Effector memory CD4-positive, alpha-beta T cell (primary cell): ENCODE results near the gene MCF2L.

ENCODE experiments used
- DNase-seq, 3 donors: peaks; one replicate each; pipeline ENCODE4 v3.0.0-alpha.2; 2020
- H3K27ac ChIP-seq: 2 replicates; pipeline ENCODE4 v1.7.0; 2013; ENCODE audit warnings: mild to moderate bottlenecking, low read length, moderate library complexity; ENCODE audit not compliant: insufficient read depth, poor library complexity, severe bottlenecking
- H3K27me3 ChIP-seq: replicated peaks from 2 replicates; pipeline ENCODE4 v1.7.0; 2013; ENCODE audit warnings: mild to moderate bottlenecking, low read length; ENCODE audit not compliant: insufficient read depth, control insufficient read depth, poor library complexity, severe bottlenecking
- H3K36me3 ChIP-seq: 2 replicates; pipeline ENCODE4 v1.7.0; 2013; ENCODE audit warnings: mild to moderate bottlenecking, low read length, moderate library complexity; ENCODE audit not compliant: control insufficient read depth, insufficient read depth
- H3K4me1 ChIP-seq: 2 replicates; pipeline ENCODE4 v1.7.0; 2013; ENCODE audit warnings: low read length, mild to moderate bottlenecking; ENCODE audit not compliant: control insufficient read depth, insufficient read depth, poor library complexity, severe bottlenecking
- H3K4me3 ChIP-seq: 2 replicates; pipeline ENCODE4 v1.7.0; 2013; ENCODE audit warnings: low read length, low read depth, mild to moderate bottlenecking; ENCODE audit not compliant: insufficient read depth, poor library complexity, severe bottlenecking
- H3K9me3 ChIP-seq: 2 replicates; pipeline ENCODE4 v1.7.0; 2013; ENCODE audit warnings: mild to moderate bottlenecking, low read length, moderate library complexity; ENCODE audit not compliant: control insufficient read depth

The MCF2L gene

GRCh38 chr13:113080361-113080831 lies 111.4 kb downstream of the MCF2L start:
- no peak overlapping the region for H3K27ac ChIP-seq
- H3K4me3 ChIP-seq: no peak overlapping the region
- H3K4me1 ChIP-seq: no peaks in the 10 kb centered on the region
- no peaks in the 10 kb centered on the region for H3K27me3 ChIP-seq
- H3K9me3 ChIP-seq: no peaks in the 10 kb centered on the region
- no peak for DNase-seq
- H3K36me3 ChIP-seq: no peaks in the 10 kb centered on the region

- no peak for DNase-seq
These were observed 112.0 kb downstream of the MCF2L start for GRCh38 chr13:113080901-113081521.

GRCh38 chr13:113082198-113083021 lies 113.4 kb downstream of the MCF2L start:
- H3K4me1 ChIP-seq: no peaks in the 10 kb centered on the region

More at GRCh38 chr13:113080901-113081521, 112.0 kb downstream of the MCF2L start:
- Histone ChIP-seq H3K9me3 (no peaks in the 10 kb centered on the region), H3K27me3 (no peaks in the 10 kb centered on the region), H3K36me3 (no peaks in the 10 kb centered on the region), H3K27ac (no peak overlapping the region), H3K4me3 (no peak overlapping the region), H3K4me1 (no peaks in the 10 kb centered on the region)

DNA sequence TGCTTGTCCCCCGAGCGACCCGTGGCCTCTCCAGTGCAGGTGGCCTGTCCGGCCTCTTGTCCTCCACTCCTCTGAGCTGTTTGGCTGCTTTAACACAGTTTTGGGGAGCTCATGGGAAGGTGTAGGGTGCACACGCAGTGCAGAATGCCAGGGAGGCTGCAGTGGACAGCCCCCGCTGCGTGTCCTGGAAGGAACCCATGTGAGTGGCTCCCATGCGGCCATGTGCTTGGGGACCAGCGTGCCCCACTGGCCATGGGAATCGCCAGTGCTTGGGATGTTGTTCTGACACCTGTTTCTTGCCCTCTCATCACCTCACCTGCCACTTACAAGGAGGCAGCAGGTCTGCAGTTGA lies 114.0 kb downstream of the MCF2L start:
- Histone ChIP-seq H3K36me3 (no peaks in the 10 kb centered on the region), H3K9me3 (no peaks in the 10 kb centered on the region), H3K27ac (no peak overlapping the region), H3K4me1 (no peaks in the 10 kb centered on the region), H3K27me3 (no peaks in the 10 kb centered on the region), H3K4me3 (no peak overlapping the region)
- no peak for DNase-seq

More at GRCh38 chr13:113082198-113083021, 113.4 kb downstream of the MCF2L start:
- Histone ChIP-seq H3K4me3 (no peak overlapping the region), H3K9me3 (no peaks in the 10 kb centered on the region), H3K27ac (no peak overlapping the region), H3K27me3 (no peaks in the 10 kb centered on the region), H3K36me3 (no peaks in the 10 kb centered on the region)
- no peak for DNase-seq

- H3K9me3 ChIP-seq: no peaks in the 10 kb centered on the region
- H3K27me3 ChIP-seq: no peaks in the 10 kb centered on the region
- no peak overlapping the region for H3K4me3 ChIP-seq
- no peak for DNase-seq
- H3K4me1 ChIP-seq: no peaks in the 10 kb centered on the region
- no peak overlapping the region for H3K27ac ChIP-seq
- H3K36me3 ChIP-seq: no peaks in the 10 kb centered on the region
These were observed 114.5 kb downstream of the MCF2L start for GRCh38 chr13:113083402-113084061.

DNA sequence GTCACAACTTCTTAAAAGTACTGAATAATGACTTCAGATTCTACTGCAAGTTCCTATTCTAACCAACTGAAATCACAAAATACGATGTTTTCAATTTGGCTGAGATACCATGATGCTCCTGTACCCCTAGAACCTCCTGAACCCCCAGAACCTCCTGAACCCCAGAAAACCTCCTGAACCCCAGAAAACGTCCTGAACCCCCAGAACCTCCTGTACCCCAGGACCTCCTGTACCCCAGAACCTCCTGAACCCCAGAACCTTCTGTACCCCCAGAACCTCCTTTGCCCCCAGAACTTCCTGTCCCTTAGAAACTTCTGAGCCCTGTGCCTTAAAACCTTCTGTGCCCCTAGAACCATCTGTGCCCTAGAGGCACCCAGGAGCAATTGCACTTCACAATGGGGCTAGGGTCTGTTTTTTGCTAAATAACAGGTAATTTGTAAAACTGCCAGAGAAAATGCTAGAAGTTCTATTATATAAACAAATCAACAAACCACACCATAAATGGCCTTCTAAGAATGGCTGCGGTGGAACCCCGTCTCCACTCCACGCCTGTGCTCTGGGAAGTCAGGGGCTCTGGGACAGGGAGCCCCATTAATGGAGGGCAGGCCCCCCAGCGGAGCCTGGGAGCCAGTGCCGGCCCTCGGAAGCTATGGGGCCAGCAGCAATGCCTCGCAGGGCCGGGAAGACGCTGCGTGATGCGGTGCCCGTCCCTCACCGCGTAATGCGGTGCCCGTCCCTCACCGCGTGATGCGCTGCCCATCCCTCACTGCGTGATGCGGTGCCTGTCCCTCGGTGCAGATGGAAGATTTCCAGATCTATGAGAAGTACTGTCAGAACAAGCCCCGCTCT lies 115.3 kb downstream of the MCF2L start:
- no peak overlapping the region for H3K27ac ChIP-seq
- no peaks in the 10 kb centered on the region for H3K9me3 ChIP-seq
- no peaks in the 10 kb centered on the region for H3K4me1 ChIP-seq
- no peak for DNase-seq
- H3K4me3 ChIP-seq: no peak overlapping the region
- no peaks in the 10 kb centered on the region for H3K27me3 ChIP-seq
- no peaks in the 10 kb centered on the region for H3K36me3 ChIP-seq

DNA sequence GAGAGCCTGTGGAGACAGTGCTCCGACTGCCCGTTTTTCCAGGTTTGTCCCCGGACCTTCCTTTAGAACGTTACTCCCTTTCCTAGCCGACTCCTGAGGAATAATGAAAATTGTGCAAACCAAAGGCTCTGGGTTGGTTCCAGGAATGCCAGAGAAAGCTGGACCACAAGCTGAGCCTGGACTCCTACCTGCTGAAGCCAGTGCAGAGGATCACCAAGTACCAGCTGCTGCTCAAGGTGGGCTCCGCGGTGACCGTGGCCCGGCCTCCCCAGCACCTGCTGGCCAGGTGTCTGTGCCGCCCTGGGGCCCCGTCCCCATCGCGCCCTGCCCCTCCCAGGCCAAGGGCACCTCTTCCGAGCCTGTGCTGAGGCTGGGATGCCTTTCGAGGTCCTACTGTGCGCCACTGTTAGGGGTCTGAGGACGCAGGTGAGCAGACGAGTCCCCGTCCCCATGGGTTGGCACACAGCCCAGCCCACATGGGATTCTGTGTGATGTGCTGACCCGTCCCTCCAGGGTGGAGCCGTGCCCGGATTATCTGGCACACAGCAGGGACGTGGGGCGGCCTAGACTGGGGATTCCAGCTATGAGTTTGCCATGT lies 116.0 kb downstream of the MCF2L start:
- no peaks in the 10 kb centered on the region for H3K27me3 ChIP-seq
- H3K9me3 ChIP-seq: no peaks in the 10 kb centered on the region
- no peak overlapping the region for H3K4me3 ChIP-seq
- DNase-seq: no peak
- no peak overlapping the region for H3K27ac ChIP-seq
- H3K36me3 ChIP-seq: peaks cover 3% of the 10 kb centered on the region
- no peaks in the 10 kb centered on the region for H3K4me1 ChIP-seq

- no peak overlapping the region for H3K27ac ChIP-seq
- DNase-seq: no peak
- no peaks in the 10 kb centered on the region for H3K4me1 ChIP-seq
- peaks cover 3% of the 10 kb centered on the region for H3K36me3 ChIP-seq
- no peak overlapping the region for H3K4me3 ChIP-seq
- no peaks in the 10 kb centered on the region for H3K9me3 ChIP-seq
- H3K27me3 ChIP-seq: no peaks in the 10 kb centered on the region
These were observed 117.2 kb downstream of the MCF2L start for GRCh38 chr13:113086031-113086750.
